HepG2 (cell line): ENCODE results near the gene FBXO2.

Experiments
- CBX5 ChIP-seq: sonication (generic); formaldehyde crosslinking; IDR thresholded peaks from 2 replicates; pipeline ENCODE4 v1.4.0; 2020; ENCODE audit warnings: missing genetic modification reagents, borderline replicate concordance
- FOXA1 ChIP-seq, 2 experiments: fragments of 450-650 bp in 1 of 2; sonication (generic) in 1 of 2; formaldehyde crosslinking in 1 of 2; IDR thresholded peaks; 2 replicates each; pipeline versions ENCODE4 v1.4.0 to v1.6.1; 2016 to 2020; ENCODE audit warnings: missing genetic modification reagents in 1 of 2
- FOXJ3 ChIP-seq: sonication (generic); formaldehyde crosslinking; IDR thresholded peaks from 2 replicates; pipeline ENCODE4 v1.4.0; 2020; ENCODE audit warnings: missing genetic modification reagents, mild to moderate bottlenecking, borderline replicate concordance
- MAX ChIP-seq: IDR thresholded peaks from 2 replicates; pipeline ENCODE4 v1.6.1; 2012; ENCODE audit warnings: inconsistent platforms
- MTA3 ChIP-seq: sonication (generic); formaldehyde crosslinking; IDR thresholded peaks from 2 replicates; pipeline ENCODE4 v1.4.0; 2020; ENCODE audit warnings: missing genetic modification reagents
- PBX3 ChIP-seq: sonication (generic); formaldehyde crosslinking; IDR thresholded peaks from 2 replicates; pipeline ENCODE4 v1.8.1; 2023; ENCODE audit warnings: missing genetic modification reagents, inconsistent platforms, borderline replicate concordance
- ZFP62 ChIP-seq: sonication (generic); formaldehyde crosslinking; IDR thresholded peaks from 2 replicates; pipeline ENCODE4 v1.4.0; 2020; ENCODE audit warnings: missing genetic modification reagents
- ZFX ChIP-seq: sonication (generic); formaldehyde crosslinking; IDR thresholded peaks from 2 replicates; pipeline ENCODE4 v1.4.0; 2020; ENCODE audit warnings: mild to moderate bottlenecking, low read depth, missing genetic modification reagents, moderate library complexity
- ZNF317 ChIP-seq: sonication (generic); formaldehyde crosslinking; IDR thresholded peaks from 2 replicates; pipeline ENCODE4 v1.5.0; 2020; ENCODE audit warnings: mild to moderate bottlenecking, missing genetic modification reagents
- ZNF790 ChIP-seq: sonication (generic); formaldehyde crosslinking; IDR thresholded peaks from 2 replicates; pipeline ENCODE4 v1.8.0; 2022; ENCODE audit warnings: missing genetic modification reagents, mild to moderate bottlenecking, borderline replicate concordance
- ZSCAN9 ChIP-seq: IDR thresholded peaks from 2 replicates; pipeline ENCODE4 v1.6.1; 2016; ENCODE audit warnings: borderline replicate concordance
- TF ChIP-seq, protein P1 (sequence below), 2 experiments: sonication (generic) in 1 of 2; formaldehyde crosslinking in 1 of 2; IDR thresholded peaks; 2 replicates each; pipeline versions ENCODE4 v1.5.1 to v1.6.1; 2011 to 2020; ENCODE audit warnings: borderline replicate concordance in 1 of 2, low read depth in 1 of 2, low read length in 1 of 2, mild to moderate bottlenecking in 1 of 2, missing genetic modification reagents in 1 of 2, moderate library complexity in 1 of 2
- TF ChIP-seq, protein P2 (sequence below): sonication (generic); formaldehyde crosslinking; IDR thresholded peaks from 2 replicates; pipeline ENCODE4 v1.5.0; 2020; ENCODE audit warnings: mild to moderate bottlenecking, missing genetic modification reagents, moderate library complexity

DNA sequence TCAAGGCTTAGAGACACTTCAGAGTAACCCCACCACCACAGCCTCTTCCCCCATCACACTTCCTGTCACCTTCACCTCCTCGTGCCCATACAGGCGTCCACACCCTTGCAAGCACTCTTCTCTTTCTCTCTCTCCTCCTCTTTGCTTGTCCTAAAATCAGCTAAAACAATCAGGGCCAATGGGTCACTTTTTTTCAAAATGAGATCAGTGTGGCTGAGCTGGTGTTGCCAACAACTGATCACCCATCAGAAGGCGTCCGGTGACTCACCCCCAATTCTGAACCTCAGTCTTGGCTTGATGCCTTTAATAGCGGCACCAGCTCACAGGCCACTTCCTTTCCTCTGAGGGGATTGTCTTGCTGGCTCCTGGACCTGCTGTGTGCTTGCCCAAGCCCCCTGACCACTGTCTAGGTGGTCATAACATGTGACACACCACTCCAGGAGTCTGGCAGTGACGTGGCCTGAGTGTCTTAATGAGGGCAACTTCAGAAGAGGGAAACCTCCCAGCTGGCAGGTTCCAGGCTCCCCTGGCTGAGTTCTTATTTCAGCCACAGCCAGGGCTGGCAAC, 38.9 kb upstream of the FBXO2 start:
- TF ChIP-seq FOXJ3 (CRISPR knock-in tag) (no peak), ZFX (CRISPR knock-in tag) (no peak), MTA3 (no peak), ZNF317 (CRISPR knock-in tag) (no peak), CBX5 (CRISPR knock-in tag) (no peak), PBX3 (CRISPR knock-in tag) (no peak), MAX (no peak), ZSCAN9 (CRISPR knock-in tag) (no peak), ZNF790 (no peak), FOXA1 (IDR thresholded peaks at IDR 0.05) (no peak), FOXA1 (CRISPR knock-in tag; IDR thresholded peaks at IDR 0.05) (no peak), ZFP62 (CRISPR knock-in tag) (no peak)
- TF ChIP-seq, protein P1, sequence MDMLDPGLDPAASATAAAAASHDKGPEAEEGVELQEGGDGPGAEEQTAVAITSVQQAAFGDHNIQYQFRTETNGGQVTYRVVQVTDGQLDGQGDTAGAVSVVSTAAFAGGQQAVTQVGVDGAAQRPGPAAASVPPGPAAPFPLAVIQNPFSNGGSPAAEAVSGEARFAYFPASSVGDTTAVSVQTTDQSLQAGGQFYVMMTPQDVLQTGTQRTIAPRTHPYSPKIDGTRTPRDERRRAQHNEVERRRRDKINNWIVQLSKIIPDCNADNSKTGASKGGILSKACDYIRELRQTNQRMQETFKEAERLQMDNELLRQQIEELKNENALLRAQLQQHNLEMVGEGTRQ (IDR thresholded peaks at IDR 0.05; ENCODE audit: low read depth, low read length), result no peak
- TF ChIP-seq, protein P1 (CRISPR knock-in tag; IDR thresholded peaks at IDR 0.05; ENCODE audit: borderline replicate concordance), result no peak
- TF ChIP-seq, protein P2, sequence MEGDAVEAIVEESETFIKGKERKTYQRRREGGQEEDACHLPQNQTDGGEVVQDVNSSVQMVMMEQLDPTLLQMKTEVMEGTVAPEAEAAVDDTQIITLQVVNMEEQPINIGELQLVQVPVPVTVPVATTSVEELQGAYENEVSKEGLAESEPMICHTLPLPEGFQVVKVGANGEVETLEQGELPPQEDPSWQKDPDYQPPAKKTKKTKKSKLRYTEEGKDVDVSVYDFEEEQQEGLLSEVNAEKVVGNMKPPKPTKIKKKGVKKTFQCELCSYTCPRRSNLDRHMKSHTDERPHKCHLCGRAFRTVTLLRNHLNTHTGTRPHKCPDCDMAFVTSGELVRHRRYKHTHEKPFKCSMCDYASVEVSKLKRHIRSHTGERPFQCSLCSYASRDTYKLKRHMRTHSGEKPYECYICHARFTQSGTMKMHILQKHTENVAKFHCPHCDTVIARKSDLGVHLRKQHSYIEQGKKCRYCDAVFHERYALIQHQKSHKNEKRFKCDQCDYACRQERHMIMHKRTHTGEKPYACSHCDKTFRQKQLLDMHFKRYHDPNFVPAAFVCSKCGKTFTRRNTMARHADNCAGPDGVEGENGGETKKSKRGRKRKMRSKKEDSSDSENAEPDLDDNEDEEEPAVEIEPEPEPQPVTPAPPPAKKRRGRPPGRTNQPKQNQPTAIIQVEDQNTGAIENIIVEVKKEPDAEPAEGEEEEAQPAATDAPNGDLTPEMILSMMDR (CRISPR knock-in tag), result no peak
